GM10266 (cell line): ENCODE results near the gene RTN4.

Experiments used
- DNase-seq: peaks from one replicate; pipeline ENCODE4 v3.0.0; 2012; ENCODE audit errors: extremely low spot score
- CTCF ChIP-seq: IDR thresholded peaks from 2 replicates; pipeline ENCODE4 v1.5.1; 2012; ENCODE audit warnings: mild to moderate bottlenecking, low read depth; ENCODE audit not compliant: control insufficient read depth, insufficient read depth; ENCODE audit errors: missing control alignments

RTN4 gene

GRCh38 chr2:54942373-54942772, 107.9 kb downstream of the RTN4 start:
- no peak for DNase-seq
- no peak for TF ChIP-seq CTCF

GRCh38 chr2:54941248-54941984, 108.8 kb downstream of the RTN4 start:
- no peak for TF ChIP-seq CTCF
- DNase-seq = no peak

GRCh38 chr2:54940723-54941122, 109.5 kb downstream of the RTN4 start:
- no peak for TF ChIP-seq CTCF
- DNase-seq = no peak

GRCh38 chr2:54939446-54940118, 110.7 kb downstream of the RTN4 start:
- DNase-seq = no peak
- TF ChIP-seq CTCF = no peak

- DNase-seq = no peak
- no peak for TF ChIP-seq CTCF
Measured at GRCh38 chr2:54936766-54937165, 113.5 kb downstream of the RTN4 start.

- no peak for TF ChIP-seq CTCF
- no peak for DNase-seq
Measured at GRCh38 chr2:54935389-54935788, 114.9 kb downstream of the RTN4 start.

GRCh38 chr2:54931473-54931872, 118.8 kb downstream of the RTN4 start:
- no peak for DNase-seq
- TF ChIP-seq CTCF = no peak
